GM18526 (cell line): ENCODE data around the gene ZNF441.

Experiments
- POLR2A ChIP-seq: IDR thresholded peaks from 3 replicates; pipeline ENCODE4 v1.6.1; 2011; ENCODE audit not compliant: insufficient read length; ENCODE audit errors: extremely low read depth

Gene ZNF441

DNA sequence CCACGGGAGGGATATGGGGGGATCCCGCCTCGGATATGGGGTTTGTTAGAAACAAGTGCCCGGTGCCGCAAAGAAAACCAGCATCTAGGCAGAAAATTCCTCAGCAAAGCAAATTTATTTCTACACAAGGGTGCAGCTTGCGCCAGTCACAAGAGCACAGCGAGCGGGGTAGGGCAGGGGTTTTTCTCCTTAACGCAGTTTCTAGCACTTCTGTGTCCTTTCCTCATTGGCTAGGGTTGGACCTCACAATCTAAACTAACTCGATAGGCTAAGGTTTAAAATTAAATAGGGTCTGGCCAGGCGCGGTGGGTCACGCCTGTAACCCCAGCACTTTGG, 47.9 kb downstream of the ZNF441 start:
- no peak for TF ChIP-seq POLR2A

DNA sequence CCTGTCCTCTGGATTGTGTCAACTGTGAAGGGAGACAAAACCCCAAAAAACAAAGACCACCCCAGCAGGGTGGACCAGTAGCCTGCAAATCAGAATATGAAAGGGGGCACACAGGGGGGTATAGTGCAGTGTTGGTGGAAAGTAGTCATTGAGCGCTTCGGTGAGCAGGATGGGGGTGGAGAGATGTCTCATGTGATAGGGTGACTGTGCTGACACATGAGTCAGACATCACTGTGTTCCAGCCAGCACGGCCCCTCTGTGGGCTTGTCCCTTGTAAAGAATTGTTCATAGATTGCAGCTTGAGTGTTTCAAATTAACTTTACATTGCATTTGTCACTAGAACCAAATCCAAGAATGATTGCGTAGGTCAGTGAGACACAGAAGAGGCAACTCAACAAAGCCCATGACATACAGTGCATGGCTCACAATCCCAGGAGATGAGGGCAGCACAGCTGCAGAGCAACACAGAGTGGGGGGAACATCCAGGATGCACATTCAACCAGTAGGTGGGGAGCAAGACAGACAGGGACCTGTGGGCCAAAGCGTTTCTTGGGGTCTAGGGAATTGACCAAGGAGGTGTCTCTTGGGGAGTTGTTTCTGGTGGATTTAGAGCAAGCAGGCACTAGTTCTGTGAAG, 54.8 kb downstream of the ZNF441 start:
- TF ChIP-seq POLR2A = no peak

DNA sequence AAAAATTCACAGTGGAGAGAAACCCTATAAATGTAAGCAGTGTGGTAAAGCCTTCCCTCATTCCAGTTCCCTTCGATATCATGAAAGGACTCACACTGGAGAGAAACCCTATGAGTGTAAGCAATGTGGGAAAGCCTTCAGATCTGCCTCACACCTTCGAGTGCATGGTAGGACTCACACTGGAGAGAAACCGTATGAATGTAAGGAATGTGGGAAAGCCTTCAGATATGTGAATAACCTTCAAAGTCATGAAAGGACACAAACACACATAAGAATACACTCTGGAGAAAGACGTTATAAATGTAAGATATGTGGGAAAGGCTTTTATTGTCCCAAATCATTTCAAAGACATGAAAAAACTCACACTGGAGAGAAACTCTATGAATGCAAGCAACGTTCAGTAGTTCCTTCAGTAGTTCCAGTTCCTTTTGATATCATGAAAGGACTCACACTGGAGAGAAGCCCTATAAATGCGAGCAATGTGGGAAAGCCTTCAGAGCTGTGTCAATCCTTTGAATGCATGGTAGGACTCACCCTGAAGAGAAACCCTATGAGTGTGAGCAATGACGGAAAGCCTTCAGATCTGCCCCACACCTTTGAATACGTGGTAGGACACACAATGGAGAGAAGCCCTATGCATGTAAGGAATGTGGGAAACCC, 65.6 kb downstream of the ZNF441 start:
- no peak for TF ChIP-seq POLR2A

DNA sequence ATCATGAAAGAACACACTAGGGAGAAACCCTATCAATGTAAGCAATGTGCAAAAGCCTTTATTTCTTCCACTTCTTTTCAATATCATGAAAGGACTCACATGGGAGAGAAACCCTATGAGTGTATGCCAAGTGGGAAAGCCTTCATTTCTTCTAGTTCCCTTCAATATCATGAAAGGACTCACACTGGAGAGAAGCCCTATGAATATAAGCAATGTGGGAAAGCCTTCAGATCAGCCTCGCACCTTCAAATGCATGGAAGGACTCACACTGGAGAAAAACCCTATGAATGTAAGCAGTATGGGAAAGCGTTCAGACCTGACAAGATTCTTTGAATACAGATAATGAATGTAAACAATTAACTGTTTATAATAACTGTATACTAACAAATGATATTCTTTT, 66.7 kb downstream of the ZNF441 start:
- TF ChIP-seq POLR2A = no peak
